Right cardiac atrium (tissue), 5 donors: ENCODE data around the gene CRTC3. TPM values are rescaled to one million over a fixed set of nuclear protein-coding genes. Genes with fewer than 3 reads are reported as not detected.
"Not testable (repeated sequence)": the region's sequence is repeated elsewhere in the genome, so short reads cannot be mapped to it uniquely, and the experiment has no call there.

Experiments
- ATAC-seq, 2 donors: fragments of 200-7000 bp; cut with Tn5 transposase; one replicate each; pipeline versions ENCODE4 v1.8.0 to v1.9.1; 2020; ENCODE audit warnings: moderate library complexity in 2 of 2, mild to moderate bottlenecking in 1 of 2
- DNase-seq, 3 donors: peaks; one replicate each; pipeline ENCODE4 v3.0.0-alpha.2; 2020
- H3K27ac ChIP-seq: one replicate; pipeline ENCODE4 v1.5.1; 2013; ENCODE audit warnings: mild to moderate bottlenecking, low read length, control low read depth, moderate library complexity
- H3K27me3 ChIP-seq: one replicate; pipeline ENCODE4 v1.6.1; 2013; ENCODE audit not compliant: control insufficient read depth, insufficient read depth
- H3K4me1 ChIP-seq: one replicate; pipeline ENCODE4 v1.6.1; 2013; ENCODE audit warnings: low read length; ENCODE audit not compliant: control insufficient read depth, insufficient read depth
- H3K4me3 ChIP-seq: one replicate; pipeline ENCODE4 v1.5.1; 2013; ENCODE audit warnings: low read length, control low read depth
- H3K9me3 ChIP-seq: one replicate; pipeline ENCODE4 v1.6.1; 2013; ENCODE audit warnings: low read length; ENCODE audit not compliant: control insufficient read depth
- WGBS: extraction: QIAGEN DNeasy Blood & Tissue Kit; methylation state at CpG from one replicate; pipeline ENCODE4 v1.1.7; 2013; 5-methylcytosine and 5-hydroxymethylcytosine counted together
- intact Hi-C, 4 donors: fragments of 100-400 bp; cut with DNase I; formaldehyde crosslinking; loops; one replicate each; pipeline versions ENCODE4 v1.11.0 to v1.14.0; 2022 to 2023
- polyA plus RNA-seq: library from polyadenylated mRNA; stranded (reverse); fragments of 200-250 nt; gene quantifications from one replicate; pipeline ENCODE4 v1.2.3, GENCODE V29; 2013
- total RNA-seq, 4 donors: library from RNA; stranded (reverse); fragmentation: NEBNext Ultra II Directional; extraction: Animal tissue kit (Norgen Biotek cat#: 25700); gene quantifications; one replicate each; pipeline ENCODE4 v1.2.1, GENCODE V29; 2021
- donor health status: healthy with polysubstance abuse.
- donor health status: DM: no; HTN: yes; CAD: no.
- donor health status: DM: no; HTN: no; CAD: no.
- donor health status: DM: no; HTN: yes; CAD: no; lungs with severe emphysema.
- donor health status: DM: yes; HTN: yes; CAD: no.

The CRTC3 gene
- total and polyA plus RNA-seq, 5 donors: 15.1 to 35.5 (median 30.4) TPM

- Histone ChIP-seq H3K27me3 (no peaks in the 10 kb centered on the region), H3K9me3 (no peaks in the 10 kb centered on the region), H3K4me1 (no peaks in the 10 kb centered on the region), H3K4me3 (no peak overlapping the region), H3K27ac (no peak overlapping the region)
- intact Hi-C loops: no loop called here
- 78% methylated on average over 6 of the region's 6 CpGs for WGBS
- no peak for ATAC-seq
- no peak for DNase-seq
These were observed 94.1 kb downstream of the CRTC3 start for GRCh38 chr15:90623854-90624253.

- intact Hi-C loops: no loop called here
- Histone ChIP-seq H3K4me1 (no peaks in the 10 kb centered on the region), H3K27me3 (no peaks in the 10 kb centered on the region), H3K4me3 (no peak overlapping the region), H3K9me3 (no peaks in the 10 kb centered on the region), H3K27ac (no peak overlapping the region)
- ATAC-seq (peak; percentile 39 to 40), DNase-seq (no peak)
- 83% methylated on average over 13 of the region's 13 CpGs for WGBS
These were observed 94.7 kb downstream of the CRTC3 start for GRCh38 chr15:90624278-90624981.

- Histone ChIP-seq H3K27ac (no peak overlapping the region), H3K27me3 (no peaks in the 10 kb centered on the region), H3K4me1 (no peaks in the 10 kb centered on the region), H3K4me3 (no peak overlapping the region), H3K9me3 (no peaks in the 10 kb centered on the region)
- DNase-seq: no peak
- ATAC-seq: no peak
- whole genome bisulfite sequencing: 94% methylated on average over 7 of the region's 7 CpGs
- intact Hi-C loops: no loop called here
These were observed 95.3 kb downstream of the CRTC3 start for GRCh38 chr15:90625037-90625436.

GRCh38 chr15:90629217-90629616 lies 99.5 kb downstream of the CRTC3 start:
- Histone ChIP-seq H3K4me3 (no peak overlapping the region), H3K9me3 (no peaks in the 10 kb centered on the region), H3K27ac (no peak overlapping the region), H3K27me3 (no peaks in the 10 kb centered on the region), H3K4me1 (no peaks in the 10 kb centered on the region)
- WGBS: 92% methylated on average over 12 of the region's 12 CpGs
- DNase-seq: no peak
- no peak for ATAC-seq
- intact Hi-C loops: no loop called here

- no peak for DNase-seq
These were observed 103.6 kb downstream of the CRTC3 start for GRCh38 chr15:90633360-90633759.

GRCh38 chr15:90636993-90637392 lies 107.3 kb downstream of the CRTC3 start:
- DNase-seq, ATAC-seq, H3K9me3 ChIP-seq, intact Hi-C loops, H3K4me1 ChIP-seq, H3K4me3 ChIP-seq, H3K27ac ChIP-seq, H3K27me3 ChIP-seq: not testable (repeated sequence)
- WGBS: 80% methylated on average over 2 of the region's 3 CpGs

More at GRCh38 chr15:90633360-90633759, 103.6 kb downstream of the CRTC3 start:
- H3K27me3 ChIP-seq: no peaks in the 10 kb centered on the region
- no peak overlapping the region for H3K4me3 ChIP-seq
- WGBS: 84% methylated on average over 3 of the region's 3 CpGs
- H3K9me3 ChIP-seq: no peaks in the 10 kb centered on the region
- no peaks in the 10 kb centered on the region for H3K4me1 ChIP-seq
- no peak for ATAC-seq
- intact Hi-C loops: no loop called here
- no peak overlapping the region for H3K27ac ChIP-seq

GRCh38 chr15:90637693-90638092 lies 108.0 kb downstream of the CRTC3 start:
- no peak overlapping the region for H3K27ac ChIP-seq
- no peak overlapping the region for H3K4me3 ChIP-seq
- ATAC-seq (no peak), DNase-seq (no peak)
- no peaks in the 10 kb centered on the region for H3K4me1 ChIP-seq
- intact Hi-C loops: no loop called here
- 72% methylated on average over 6 of the region's 6 CpGs for WGBS
- no peaks in the 10 kb centered on the region for H3K9me3 ChIP-seq
- H3K27me3 ChIP-seq: no peaks in the 10 kb centered on the region

- Histone ChIP-seq H3K4me1 (no peaks in the 10 kb centered on the region), H3K27me3 (no peaks in the 10 kb centered on the region), H3K4me3 (no peak overlapping the region), H3K27ac (no peak overlapping the region), H3K9me3 (no peaks in the 10 kb centered on the region)
- no peak for DNase-seq
- 74% methylated on average over 12 of the region's 12 CpGs for WGBS
- intact Hi-C loops: no loop called here
- peak in 1 of 2 donors; percentile 25 for ATAC-seq
These were observed 108.5 kb downstream of the CRTC3 start for GRCh38 chr15:90638201-90638691.

GRCh38 chr15:90638963-90639362 lies 109.2 kb downstream of the CRTC3 start:
- Histone ChIP-seq H3K27ac (no peak overlapping the region), H3K4me1 (no peaks in the 10 kb centered on the region), H3K4me3 (no peak overlapping the region), H3K9me3 (no peaks in the 10 kb centered on the region), H3K27me3 (no peaks in the 10 kb centered on the region)
- ATAC-seq (peak in 1 of 2 donors; percentile 22), DNase-seq (no peak)
- intact Hi-C loops: no loop called here
- WGBS: 93% methylated on average over 11 of the region's 11 CpGs

- WGBS: 89% methylated on average over 8 of the region's 8 CpGs
- no peak for ATAC-seq
These were observed 111.1 kb downstream of the CRTC3 start for GRCh38 chr15:90640862-90641261.

GRCh38 chr15:90641581-90642463 lies 112.1 kb downstream of the CRTC3 start:
- Histone ChIP-seq H3K4me1 (no peaks in the 10 kb centered on the region), H3K4me3 (no peak overlapping the region), H3K27me3 (no peaks in the 10 kb centered on the region), H3K27ac (no peak overlapping the region), H3K9me3 (no peaks in the 10 kb centered on the region)
- WGBS: 79% methylated on average over 16 of the region's 16 CpGs
- DNase-seq: no peak
- intact Hi-C loops: loop anchor here in 2 of 4 donors (10.0 kb wide), 2 partner anchors 53 to 133 kb away; no protein-coding TSS in a partner anchor
- ATAC-seq: no peak

More at GRCh38 chr15:90640862-90641261, 111.1 kb downstream of the CRTC3 start:
- H3K27ac ChIP-seq: no peak overlapping the region
- intact Hi-C loops: loop anchor here in 2 of 4 donors (10.0 kb wide), 2 partner anchors 54 to 134 kb away; no protein-coding TSS in a partner anchor
- DNase-seq: no peak
- no peaks in the 10 kb centered on the region for H3K9me3 ChIP-seq
- H3K4me1 ChIP-seq: no peaks in the 10 kb centered on the region
- no peaks in the 10 kb centered on the region for H3K27me3 ChIP-seq
- no peak overlapping the region for H3K4me3 ChIP-seq
